Cardiac septum (tissue), 1 donor: ENCODE measurements around the gene RHOV. TPM values are rescaled to one million over a fixed set of nuclear protein-coding genes. Genes with fewer than 3 reads are reported as not detected.

ENCODE experiments used
- DNase-seq: peaks from one replicate; pipeline ENCODE4 v3.0.0-alpha.2; 2020; ENCODE audit warnings: low spot score
- intact Hi-C: fragments of 100-400 bp; cut with DNase I; formaldehyde crosslinking; loops from one replicate; pipeline ENCODE4 v1.14.0; 2022
- total RNA-seq: library from RNA; stranded (reverse); fragmentation: NEBNext Ultra II Directional; extraction: Animal tissue kit (Norgen Biotek cat#: 25700); gene quantifications from one replicate; pipeline ENCODE4 v1.2.1, GENCODE V29; 2021
- donor health status: DM: no; HTN: no; CAD: no.

Gene RHOV
- total RNA-seq, 1 donor from 2014 or later, result 0.13 TPM

- peak; percentile 94 for DNase-seq
- intact Hi-C loops, result loop anchor here (1.0 to 5.0 kb wide), 5 partner anchors 22 to 276 kb away; partner anchors contain the start of genes DLL4 and INO80
Observed at GRCh38 chr15:40906091-40906990, 32.3 kb upstream of the RHOV start.

GRCh38 chr15:40904552-40905201, 30.6 kb upstream of the RHOV start:
- DNase-seq, result no peak
- intact Hi-C loops, result loop anchor here (5.0 kb wide), 3 partner anchors 53 to 278 kb away; partner anchors contain the start of gene INO80

- peak; percentile 92 for DNase-seq
- intact Hi-C loops, result no loop called here
Observed at GRCh38 chr15:40902605-40903561, 28.8 kb upstream of the RHOV start.

- no peak for DNase-seq
- intact Hi-C loops, result no loop called here
Observed at GRCh38 chr15:40901053-40901443, 27.0 kb upstream of the RHOV start.

GRCh38 chr15:40900256-40901052, 26.4 kb upstream of the RHOV start:
- no peak for DNase-seq
- intact Hi-C loops, result no loop called here

GRCh38 chr15:40899536-40900207, 25.6 kb upstream of the RHOV start:
- DNase-seq, result no peak
- intact Hi-C loops, result loop anchor here (10.0 kb wide), 1 partner anchor 145 kb away; the partner anchor contains the start of gene RMDN3

GRCh38 chr15:40894681-40895448, 20.8 kb upstream of the RHOV start:
- no peak for DNase-seq
- intact Hi-C loops, result loop anchor here (1.0 to 10.0 kb wide), 4 partner anchors 88 to 303 kb away; partner anchors contain the start of genes DNAJC17, KNL1, RMDN3 and ZFYVE19

GRCh38 chr15:40893733-40894680, 20.0 kb upstream of the RHOV start, which contains the start of gene VPS18:
Gene VPS18, plus strand, starts transcription at chr15:40894450. Its CDS starts 319 bp downstream, at chr15:40894769.
- DNase-seq, result peak; percentile 100
- intact Hi-C loops, result loop anchor here (1.0 to 10.0 kb wide), 5 partner anchors 87 to 302 kb away; partner anchors contain the start of genes DNAJC17, KNL1, RMDN3 and ZFYVE19

- no peak for DNase-seq
- intact Hi-C loops, result loop anchor here (2.0 to 10.0 kb wide), 4 partner anchors 138 to 301 kb away; partner anchors contain the start of genes KNL1 and RMDN3
Observed at GRCh38 chr15:40893019-40893670, 19.1 kb upstream of the RHOV start.

- intact Hi-C loops, result loop anchor here (2.0 to 10.0 kb wide), 4 partner anchors 138 to 300 kb away; partner anchors contain the start of genes KNL1 and RMDN3
- no peak for DNase-seq
Observed at GRCh38 chr15:40892447-40893012, 18.5 kb upstream of the RHOV start.

- intact Hi-C loops, result loop anchor here (1.0 to 10.0 kb wide), 5 partner anchors 34 to 300 kb away; partner anchors contain the start of genes KNL1 and RMDN3
- no peak for DNase-seq
Observed at GRCh38 chr15:40891810-40892446, 17.9 kb upstream of the RHOV start.

- intact Hi-C loops, result loop anchor here (1.0 to 10.0 kb wide), 4 partner anchors 33 to 299 kb away; partner anchors contain the start of genes KNL1 and RMDN3
- DNase-seq, result no peak
Observed at GRCh38 chr15:40891138-40891537, 17.1 kb upstream of the RHOV start.

GRCh38 chr15:40889112-40889511, 15.1 kb upstream of the RHOV start:
- intact Hi-C loops, result no loop called here
- DNase-seq, result no peak

GRCh38 chr15:40886586-40886985, 12.6 kb upstream of the RHOV start:
- intact Hi-C loops, result no loop called here
- DNase-seq, result no peak
